Activated CD8-positive, alpha-beta T cell treated with anti-CD3 and anti-CD28 coated beads for 36 hours (primary cell): Measurements from ENCODE around the gene TBX6. TPM values are rescaled to one million over a fixed set of nuclear protein-coding genes. Genes with fewer than 3 reads are reported as not detected.

Experiments used
- ATAC-seq: fragments of 200-7000 bp; cut with Tn5 transposase; one replicate; pipeline ENCODE4 v1.10.0; 2021; ENCODE audit warnings: mild to moderate bottlenecking, moderate library complexity
- CTCF ChIA-PET: fragments of 350-600 bp; sonication (Branson Sonifier 250); formaldehyde crosslinking; loops from one replicate; lab custom pipeline; 2021; ENCODE audit warnings: antibody characterized with exemption; lab: Charles Lee
- POLR2A ChIA-PET: fragments of 350-600 bp; sonication (Branson Sonifier 250); formaldehyde crosslinking; loops from one replicate; lab custom pipeline; 2021; ENCODE audit warnings: antibody characterized with exemption; lab: Charles Lee
- DNase-seq: peaks from one replicate; pipeline ENCODE4 v3.0.0-alpha.2; 2020
- H3K27ac Mint-ChIP-seq: one replicate; pipeline ENCODE4 v1.8.0; 2021; ENCODE audit warnings: mild to moderate bottlenecking, mixed read lengths
- H3K27me3 Mint-ChIP-seq: one replicate; pipeline ENCODE4 v1.8.0; 2021; ENCODE audit warnings: mixed read lengths
- H3K36me3 Mint-ChIP-seq: one replicate; pipeline ENCODE4 v1.8.0; 2021; ENCODE audit warnings: low read depth, mixed read lengths
- H3K4me1 Mint-ChIP-seq: one replicate; pipeline ENCODE4 v1.8.0; 2021; ENCODE audit warnings: low read depth, mixed read lengths
- H3K4me3 Mint-ChIP-seq: one replicate; pipeline ENCODE4 v1.8.0; 2021; ENCODE audit warnings: mild to moderate bottlenecking, moderate library complexity, mixed read lengths
- H3K9me3 Mint-ChIP-seq: one replicate; pipeline ENCODE4 v1.8.0; 2021; ENCODE audit warnings: mixed read lengths
- CTCF ChIP-seq: fragments of 200-600 bp; IDR thresholded peaks from one replicate; pipeline ENCODE4 v1.8.0; 2022; ENCODE audit warnings: antibody characterized with exemption, mild to moderate bottlenecking
- intact Hi-C: fragments of 100-400 bp; cut with micrococcal nuclease; formaldehyde crosslinking; loops from one replicate; pipeline ENCODE4 v1.10.0; 2022
- total RNA-seq, 2 experiments: library from RNA; stranded (reverse); gene quantifications; one replicate each; pipeline ENCODE4 v1.2.3, GENCODE V29; 2021

TBX6 gene
- total RNA-seq, result 1 to 10 TPM; 2.5 TPM

GRCh38 chr16:30091474-30092372 is at the start of gene TBX6:
Gene TBX6, minus strand, starts transcription at chr16:30091924. Its CDS starts 731 bp downstream, at chr16:30091193.
- DNase-seq (peak; percentile 95), ATAC-seq (peak; percentile 83)
- ChIA-PET POLR2A (interaction anchor here (0.6 to 7.5 kb wide), 19 partner anchors 8 to 559 kb away, joined by 3 to 70 read pairs (median 4); partner anchors contain the start of genes ALDOA, CORO1A, KIF22 and PPP4C), CTCF (interaction anchor here (0.7 to 5.4 kb wide), 27 partner anchors 9 to 317 kb away, joined by 3 to 60 read pairs (median 5); partner anchors contain the start of genes ALDOA, CORO1A, GDPD3 and PPP4C)
- Mint-ChIP-seq H3K27me3 (no peaks in the 10 kb centered on the region), H3K36me3 (peaks cover 25% of the 10 kb centered on the region), H3K4me1 (peaks cover 47% of the 10 kb centered on the region), H3K9me3 (peaks cover under 1% of the 10 kb centered on the region), H3K4me3 (peak within 1 kb of the TSS; percentile 90), H3K27ac (peak within 1 kb of the TSS; percentile 98)
- intact Hi-C loops, result loop anchor here (10.0 kb wide), 2 partner anchors 283 to 463 kb away; partner anchors contain the start of genes MYL11, TBC1D10B and ZNF764
- TF ChIP-seq CTCF, result peak; percentile 73

GRCh38 chr16:30139583-30140481 is 48.1 kb upstream of the TBX6 start:
- Mint-ChIP-seq H3K4me1 (peaks cover 23% of the 10 kb centered on the region), H3K4me3 (no peak overlapping the region), H3K27ac (peak overlapping the region; percentile 60), H3K27me3 (no peaks in the 10 kb centered on the region), H3K36me3 (no peaks in the 10 kb centered on the region), H3K9me3 (no peaks in the 10 kb centered on the region)
- intact Hi-C loops, result no loop called here
- no peak for TF ChIP-seq CTCF
- DNase-seq (peak; percentile 20), ATAC-seq (no peak)
- CTCF ChIA-PET, result interaction anchor here (1.0 to 1.4 kb wide), 2 partner anchors 9 to 14 kb away, joined by 3 read pairs; no protein-coding TSS in a partner anchor
- POLR2A ChIA-PET, result no interaction called here

- H3K36me3 Mint-ChIP-seq, result no peaks in the 10 kb centered on the region
- H3K4me3 Mint-ChIP-seq, result no peak overlapping the region
- H3K4me1 Mint-ChIP-seq, result peaks cover 16% of the 10 kb centered on the region
- H3K27me3 Mint-ChIP-seq, result no peaks in the 10 kb centered on the region
- no peak overlapping the region for H3K27ac Mint-ChIP-seq
- ChIA-PET POLR2A (interaction anchor here (0.6 to 1.7 kb wide), 2 partner anchors 46 to 257 kb away, joined by 3 to 7 read pairs; partner anchors contain the start of genes CORO1A and ZNF48), CTCF (no interaction called here)
- no peak for ATAC-seq
- intact Hi-C loops, result no loop called here
- DNase-seq, result no peak
- TF ChIP-seq CTCF, result no peak
- no peaks in the 10 kb centered on the region for H3K9me3 Mint-ChIP-seq
Observed at GRCh38 chr16:30137897-30138296, 46.2 kb upstream of the TBX6 start.

GRCh38 chr16:30136971-30137605 is 45.4 kb upstream of the TBX6 start:
- Mint-ChIP-seq H3K9me3 (no peaks in the 10 kb centered on the region), H3K36me3 (no peaks in the 10 kb centered on the region), H3K4me3 (no peak overlapping the region), H3K27ac (no peak overlapping the region), H3K27me3 (no peaks in the 10 kb centered on the region), H3K4me1 (peaks cover 13% of the 10 kb centered on the region)
- ATAC-seq (no peak), DNase-seq (no peak)
- TF ChIP-seq CTCF, result no peak
- POLR2A ChIA-PET, result interaction anchor here (0.6 to 1.7 kb wide), 3 partner anchors 12 to 258 kb away, joined by 3 to 7 read pairs (median 3); partner anchors contain the start of genes CORO1A and ZNF48
- CTCF ChIA-PET, result interaction anchor here (1.5 kb wide), 1 partner anchor 25 kb away, joined by 3 read pairs; no protein-coding TSS in a partner anchor
- intact Hi-C loops, result no loop called here
